OCI-LY7 (cell line): ENCODE data around the gene NMT1. TPM values are rescaled to one million over a fixed set of nuclear protein-coding genes. Genes with fewer than 3 reads are reported as not detected.

Experiments used
- BruUV-seq: library from RNA; stranded (reverse); fragments of 400-500 nt; replicated peaks from 2 replicates; lab custom pipeline; 2021; lab: Mats Ljungman, UMichigan
- CTCF ChIA-PET: fragments of 300-600 bp; sonication (Branson Sonifier 250); formaldehyde crosslinking; loops from one replicate; lab custom pipeline; 2022; ENCODE audit warnings: antibody characterized with exemption; ENCODE audit not compliant: unreplicated experiment; lab: Charles Lee
- POLR2A ChIA-PET: fragments of 300-600 bp; sonication (Branson Sonifier 250); formaldehyde crosslinking; loops from one replicate; lab custom pipeline; 2022; ENCODE audit warnings: antibody characterized with exemption; lab: Charles Lee
- DNase-seq: peaks from one replicate; pipeline ENCODE4 v3.0.0-alpha.2; 2015; ENCODE audit warnings: low spot score
- H2AFZ ChIP-seq: fragments of 200-600 bp; sonication (generic), shearing (Covaris generic); 2 replicates; pipeline ENCODE4 v1.6.1; 2014; ENCODE audit warnings: mild to moderate bottlenecking, antibody characterized with exemption, low read length, moderate library complexity
- H3K27ac ChIP-seq: fragments of 200-600 bp; sonication (generic); 2 replicates; pipeline ENCODE4 v1.5.1; 2014; ENCODE audit warnings: mixed run types, low read depth, mild to moderate bottlenecking, moderate library complexity, low read length, inconsistent platforms; ENCODE audit not compliant: poor library complexity, severe bottlenecking
- H3K36me3 ChIP-seq: fragments of 200-600 bp; sonication (generic); 2 replicates; pipeline ENCODE4 v1.6.1; 2014; ENCODE audit warnings: mild to moderate bottlenecking, antibody characterized with exemption, low read length, moderate library complexity, mixed read lengths; ENCODE audit not compliant: insufficient read depth
- H3K4me1 ChIP-seq: fragments of 200-600 bp; sonication (generic); 2 replicates; pipeline ENCODE4 v1.5.1; 2014; ENCODE audit warnings: mild to moderate bottlenecking, low read length; ENCODE audit not compliant: insufficient read depth, poor library complexity, severe bottlenecking
- H3K4me2 ChIP-seq: fragments of 200-600 bp; sonication (generic); 2 replicates; pipeline ENCODE4 v1.6.1; 2014; ENCODE audit warnings: mild to moderate bottlenecking, low read length
- H3K4me3 ChIP-seq: fragments of 200-600 bp; sonication (generic); 2 replicates; pipeline ENCODE4 v1.5.1; 2014; ENCODE audit warnings: mild to moderate bottlenecking, low read depth, low read length; ENCODE audit not compliant: poor library complexity, severe bottlenecking
- H3K79me2 ChIP-seq: fragments of 200-600 bp; sonication (generic); 2 replicates; pipeline ENCODE4 v1.6.1; 2016; ENCODE audit warnings: low read depth, mild to moderate bottlenecking, low read length, moderate library complexity, mixed read lengths; ENCODE audit not compliant: insufficient read depth
- H3K9me2 ChIP-seq: fragments of 200-600 bp; sonication (generic); 2 replicates; pipeline ENCODE4 v1.6.1; 2016; ENCODE audit warnings: mild to moderate bottlenecking, low read length, mixed read lengths; ENCODE audit not compliant: insufficient read depth
- H3K9me3 ChIP-seq: fragments of 200-600 bp; sonication (generic); 2 replicates; pipeline ENCODE4 v1.6.1; 2014; ENCODE audit warnings: mild to moderate bottlenecking, mixed run types, low read length, mixed read lengths
- H4K20me1 ChIP-seq: fragments of 200-600 bp; sonication (generic); 2 replicates; pipeline ENCODE4 v1.6.1; 2014; ENCODE audit warnings: mild to moderate bottlenecking, antibody characterized with exemption, low read length, moderate library complexity, mixed read lengths; ENCODE audit not compliant: insufficient read depth
- EZH2phosphoT487 ChIP-seq: fragments of 200-600 bp; sonication (generic); IDR thresholded peaks from 2 replicates; pipeline ENCODE4 v1.6.1; 2018; ENCODE audit warnings: low read depth, borderline replicate concordance, mild to moderate bottlenecking, mixed run types, antibody characterized with exemption, low read length, moderate library complexity, mixed read lengths
- intact Hi-C: fragments of 100-400 bp; cut with micrococcal nuclease; formaldehyde crosslinking; loops from one replicate; pipeline ENCODE4 v1.10.0; 2022; ENCODE audit not compliant: unreplicated experiment
- total RNA-seq, 2 experiments: library from RNA; depleted of rRNA in 1 of 2; stranded (reverse); fragments of >200 nt in 1 of 2; shearing (Covaris generic) in 1 of 2; gene quantifications; 2 replicates each; pipeline ENCODE4 v1.2.3, GENCODE V29; 2014 to 2022
- TF ChIP-seq, protein P1 (sequence below): fragments of 200-600 bp; sonication (generic); conservative IDR thresholded peaks from 2 replicates; pipeline ENCODE4 v1.5.1; 2014; ENCODE audit warnings: mild to moderate bottlenecking, antibody characterized with exemption, low read length, moderate library complexity, mixed read lengths

NMT1 gene
- total RNA-seq, 2 experiments from 2014 or later, result 82.3 to 134 TPM

DNA sequence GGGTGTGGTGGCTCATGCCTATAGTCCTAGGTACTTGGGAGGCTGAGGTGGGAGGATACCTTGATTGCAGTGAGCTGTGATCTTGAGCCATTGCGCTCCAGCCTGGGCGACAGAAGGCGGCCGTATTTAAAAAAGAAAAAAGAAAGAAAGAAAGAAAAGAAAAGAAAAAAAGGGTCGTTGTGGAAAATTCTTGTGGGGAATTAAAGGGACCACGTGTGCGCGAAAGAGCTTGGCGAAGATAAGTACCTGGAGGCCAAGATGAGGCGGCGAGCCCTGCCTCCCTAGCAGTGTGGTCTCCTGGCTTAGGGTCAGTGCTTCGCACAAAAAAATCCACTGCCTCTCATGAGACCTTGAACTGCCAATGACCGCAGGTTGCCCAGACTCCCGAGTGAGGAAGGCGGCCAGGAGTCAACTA, 728 bp upstream of the NMT1 start:
- Histone ChIP-seq H3K4me1 (peaks cover 25% of the 10 kb centered on the region), H4K20me1 (peaks cover 11% of the 10 kb centered on the region; the same call in 1 of the 2 replicates), H3K4me3 (peak overlapping the region; percentile 78), H3K9me3 (no peaks in the 10 kb centered on the region), H3K4me2 (peak overlapping the region; percentile 62), H3K36me3 (peaks cover 12% of the 10 kb centered on the region), H3K27ac (peak overlapping the region; percentile 54), H2AFZ (peak overlapping the region; percentile 66), H3K9me2 (no peaks in the 10 kb centered on the region), H3K79me2 (peaks cover 55% of the 10 kb centered on the region)
- intact Hi-C loops, result no loop called here
- ChIA-PET CTCF (interaction anchor here (1.2 kb wide), 1 partner anchor 10 kb away, joined by 3 read pairs; no protein-coding TSS in a partner anchor), POLR2A (interaction anchor here (3.3 kb wide), 1 partner anchor 10 kb away, joined by 21 read pairs; the partner anchor contains the start of gene DCAKD)
- DNase-seq, result no peak
- TF ChIP-seq, protein P1, sequence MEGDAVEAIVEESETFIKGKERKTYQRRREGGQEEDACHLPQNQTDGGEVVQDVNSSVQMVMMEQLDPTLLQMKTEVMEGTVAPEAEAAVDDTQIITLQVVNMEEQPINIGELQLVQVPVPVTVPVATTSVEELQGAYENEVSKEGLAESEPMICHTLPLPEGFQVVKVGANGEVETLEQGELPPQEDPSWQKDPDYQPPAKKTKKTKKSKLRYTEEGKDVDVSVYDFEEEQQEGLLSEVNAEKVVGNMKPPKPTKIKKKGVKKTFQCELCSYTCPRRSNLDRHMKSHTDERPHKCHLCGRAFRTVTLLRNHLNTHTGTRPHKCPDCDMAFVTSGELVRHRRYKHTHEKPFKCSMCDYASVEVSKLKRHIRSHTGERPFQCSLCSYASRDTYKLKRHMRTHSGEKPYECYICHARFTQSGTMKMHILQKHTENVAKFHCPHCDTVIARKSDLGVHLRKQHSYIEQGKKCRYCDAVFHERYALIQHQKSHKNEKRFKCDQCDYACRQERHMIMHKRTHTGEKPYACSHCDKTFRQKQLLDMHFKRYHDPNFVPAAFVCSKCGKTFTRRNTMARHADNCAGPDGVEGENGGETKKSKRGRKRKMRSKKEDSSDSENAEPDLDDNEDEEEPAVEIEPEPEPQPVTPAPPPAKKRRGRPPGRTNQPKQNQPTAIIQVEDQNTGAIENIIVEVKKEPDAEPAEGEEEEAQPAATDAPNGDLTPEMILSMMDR, result no peak
- TF ChIP-seq EZH2phosphoT487, result no peak
- TSS peak; percentile 93 for BruUV-seq

DNA sequence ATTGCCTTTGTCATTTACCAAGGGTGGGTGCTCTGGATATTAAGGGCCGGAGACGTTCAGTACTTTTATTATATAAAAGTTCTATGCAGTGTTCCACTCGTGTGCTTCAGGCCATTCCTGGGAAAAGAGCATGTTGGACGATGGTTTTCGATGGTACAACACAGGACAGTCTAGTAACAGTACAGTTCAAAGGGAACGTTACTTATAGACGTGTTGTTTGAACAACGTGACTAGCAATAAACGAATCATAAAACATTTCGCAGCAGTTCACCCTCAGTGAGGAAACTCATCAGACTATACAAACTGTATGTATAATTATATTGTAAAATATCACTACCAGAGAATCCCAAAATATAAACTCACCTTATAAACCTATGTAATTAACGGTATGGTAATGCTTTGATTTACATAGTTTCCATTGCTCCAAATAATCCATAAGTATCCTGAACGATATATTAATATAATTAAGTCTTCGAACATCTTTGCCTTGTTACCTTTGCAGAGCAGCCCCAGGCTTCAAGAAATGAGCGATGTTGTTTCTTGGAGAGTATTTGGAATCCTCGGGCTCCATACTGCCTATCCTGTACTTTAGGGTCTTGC, 589 bp downstream of the NMT1 start:
- Histone ChIP-seq H2AFZ (peak overlapping the region; percentile 39; the same call in 1 of the 2 replicates), H3K4me3 (peak overlapping the region; percentile 78), H3K79me2 (peaks cover 68% of the 10 kb centered on the region), H3K36me3 (peaks cover 13% of the 10 kb centered on the region), H3K9me2 (no peaks in the 10 kb centered on the region), H3K4me1 (peaks cover 25% of the 10 kb centered on the region), H3K27ac (peak overlapping the region; percentile 69), H3K4me2 (peak overlapping the region; percentile 94), H3K9me3 (no peaks in the 10 kb centered on the region), H4K20me1 (peaks cover 11% of the 10 kb centered on the region; the same call in 1 of the 2 replicates)
- BruUV-seq, result TSS peak; percentile 89
- intact Hi-C loops, result no loop called here
- TF ChIP-seq, protein P1, result no peak
- TF ChIP-seq EZH2phosphoT487, result no peak
- DNase-seq, result no peak
- CTCF ChIA-PET, result no interaction called here
- POLR2A ChIA-PET, result interaction anchor here (3.3 kb wide), 1 partner anchor 12 kb away, joined by 21 read pairs; the partner anchor contains the start of gene DCAKD

DNA sequence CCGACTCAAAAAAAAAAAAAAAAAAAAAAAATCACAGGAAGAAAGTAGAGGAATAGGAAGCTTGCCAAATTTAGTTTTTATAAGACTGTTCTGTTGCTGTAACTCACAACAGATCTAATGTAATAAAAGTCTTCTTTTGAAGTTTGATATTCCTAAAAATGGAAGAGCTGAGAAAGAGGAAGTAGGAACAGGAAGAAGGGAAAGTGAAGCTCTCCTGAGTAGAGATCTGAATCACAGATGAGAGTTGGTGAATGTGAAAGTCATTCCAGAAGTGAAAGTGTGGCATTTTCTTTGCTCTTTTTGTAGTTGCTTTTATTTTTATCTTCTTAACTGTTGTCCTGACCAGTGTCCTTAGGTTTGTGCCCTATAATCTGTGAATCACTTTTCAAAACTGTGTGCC, 2.1 kb downstream of the NMT1 start:
- no peak for TF ChIP-seq EZH2phosphoT487
- TF ChIP-seq, protein P1, result no peak
- peak overlapping the region; percentile 69 for H3K27ac ChIP-seq

More for the DNA sequence above, 2.1 kb downstream of the NMT1 start:
- H3K4me1 ChIP-seq, result peaks cover 25% of the 10 kb centered on the region
- DNase-seq, result no peak
- H3K9me3 ChIP-seq, result no peaks in the 10 kb centered on the region
- intact Hi-C loops, result no loop called here
- peaks cover 83% of the 10 kb centered on the region for H3K79me2 ChIP-seq
- no peaks in the 10 kb centered on the region for H3K9me2 ChIP-seq
- peaks cover 11% of the 10 kb centered on the region; the same call in 1 of the 2 replicates for H4K20me1 ChIP-seq
- BruUV-seq, result no TSS peak
- H3K4me3 ChIP-seq, result peak overlapping the region; percentile 78
- H2AFZ ChIP-seq, result no peak overlapping the region
- ChIA-PET CTCF (no interaction called here), POLR2A (interaction anchor here (0.7 to 3.3 kb wide), 4 partner anchors 13 to 1509 kb away, joined by 3 to 21 read pairs (median 4); partner anchors contain the start of genes DCAKD and TMEM101)
- peak overlapping the region; percentile 94 for H3K4me2 ChIP-seq
- peaks cover 28% of the 10 kb centered on the region for H3K36me3 ChIP-seq
